K562 (cell line): ENCODE results near the gene ACTR3C. TPM values are rescaled to one million over a fixed set of nuclear protein-coding genes. Genes with fewer than 3 reads are reported as not detected.

ENCODE experiments used
- ATF4 ChIP-seq: fragments of 450-650 bp; formaldehyde crosslinking; IDR thresholded peaks from 2 replicates; pipeline ENCODE4 v1.4.0; 2022; ENCODE audit warnings: mild to moderate bottlenecking, moderate library complexity
- BCL6 ChIP-seq: fragments of 250-450 bp; sonication (Bioruptor Pico); IDR thresholded peaks from 2 replicates; pipeline ENCODE4 v1.4.0; 2020
- CLOCK ChIP-seq: fragments of 250-450 bp; sonication (Bioruptor Pico); IDR thresholded peaks from 2 replicates; pipeline ENCODE4 v1.4.0; 2020; ENCODE audit warnings: mild to moderate bottlenecking, moderate library complexity, borderline replicate concordance
- E2F4 ChIP-seq: sonication (generic); formaldehyde crosslinking; IDR thresholded peaks from 2 replicates; pipeline ENCODE4 v1.8.0; 2022; ENCODE audit warnings: mild to moderate bottlenecking, low read depth, missing genetic modification reagents
- ETV1 ChIP-seq: fragments of 450-650 bp; conservative IDR thresholded peaks from 2 replicates; pipeline ENCODE4 v1.6.1; 2016; ENCODE audit warnings: missing genetic modification characterization, control low read depth, low read depth, missing compliant biosample characterization
- FOXK2 ChIP-seq, 2 experiments: fragments of 450-650 bp; IDR thresholded peaks in 1 of 2; conservative IDR thresholded peaks in 1 of 2; 2 replicates each; pipeline ENCODE4 v1.6.1; 2016; ENCODE audit warnings: low read depth in 2 of 2, mild to moderate bottlenecking in 1 of 2
- HMG20A ChIP-seq: fragments of 450-650 bp; formaldehyde crosslinking; conservative IDR thresholded peaks from 2 replicates; pipeline ENCODE4 v1.4.0; 2020; ENCODE audit warnings: mild to moderate bottlenecking, mixed read lengths
- MAFF ChIP-seq: IDR thresholded peaks from 2 replicates; pipeline ENCODE4 v1.6.1; 2012; ENCODE audit warnings: low read length, improper control_type of control experiment
- NR1H2 ChIP-seq: sonication (generic); formaldehyde crosslinking; IDR thresholded peaks from 2 replicates; pipeline ENCODE4 v1.4.0; 2020; ENCODE audit warnings: mild to moderate bottlenecking, missing genetic modification reagents
- RCOR1 ChIP-seq, 2 experiments: IDR thresholded peaks; 2 replicates each; pipeline ENCODE4 v1.6.1; 2012; ENCODE audit warnings: low read depth in 2 of 2, low read length in 2 of 2, borderline replicate concordance in 1 of 2, improper control_type of control experiment in 1 of 2
- SRSF3 ChIP-seq: fragments of 200-400 bp; formaldehyde crosslinking; IDR thresholded peaks from 2 replicates; pipeline ENCODE4 v1.6.1; 2016; ENCODE audit warnings: mild to moderate bottlenecking, low read length, moderate library complexity; ENCODE audit not compliant: insufficient read depth
- TCF7L2 ChIP-seq: fragments of 150-350 bp; IDR thresholded peaks from 2 replicates; pipeline ENCODE4 v1.6.1; 2016; ENCODE audit warnings: low read depth, mild to moderate bottlenecking, low read length, moderate library complexity
- TEAD1 ChIP-seq, 2 experiments: fragments of 450-650 bp in 1 of 2; sonication (generic) in 1 of 2; formaldehyde crosslinking; IDR thresholded peaks; 2 replicates each; pipeline versions ENCODE4 v1.4.0 to v1.8.0; 2020 to 2022; ENCODE audit warnings: mild to moderate bottlenecking in 2 of 2, missing genetic modification reagents in 1 of 2
- TFAM ChIP-seq: fragments of 250-450 bp; sonication (Bioruptor Pico); conservative IDR thresholded peaks from 2 replicates; pipeline ENCODE4 v1.5.0; 2021; ENCODE audit warnings: mild to moderate bottlenecking, moderate library complexity
- TRIM28 ChIP-seq: fragments of 450-650 bp; IDR thresholded peaks from 2 replicates; pipeline ENCODE4 v1.6.1; 2017
- XRCC4 ChIP-seq: IDR thresholded peaks from one replicate; pipeline ENCODE4 v1.6.1; 2011; ENCODE audit not compliant: insufficient read depth, insufficient read length; ENCODE audit errors: extremely low read depth
- ZFPM2 ChIP-seq: fragments of 250-450 bp; sonication (Bioruptor Pico); IDR thresholded peaks from 2 replicates; pipeline ENCODE4 v1.5.1; 2022; ENCODE audit warnings: mild to moderate bottlenecking
- ZNF384 ChIP-seq: IDR thresholded peaks from 2 replicates; pipeline ENCODE4 v1.6.1; 2012; ENCODE audit warnings: low read depth, low read length, improper control_type of control experiment
- polyA plus RNA-seq, 8 experiments: library from polyadenylated mRNA; depleted of rRNA in 4 of 8; stranded (reverse) in 5 of 8; unstranded in 3 of 8; fragments of >200 nt; fragmentation: Nextera tagmentation in 2 of 8; fragmentation: Illumina TruSeq in 1 of 8; extraction: Ambion mirVana in 2 of 8; extraction: Trizol in 1 of 8; gene quantifications; 2 replicates each; pipeline versions ENCODE4 v1.2.1 to v1.2.3, GENCODE V29; 2011 to 2014; ENCODE audit warnings: inconsistent platforms in 1 of 8, missing spikeins in 1 of 8
- total RNA-seq, 7 experiments: library from RNA; depleted of rRNA in 6 of 7; stranded (reverse); fragments of >200 nt in 6 of 7; fragmentation: Illumina TruSeq in 2 of 7; extraction: Trizol in 2 of 7; gene quantifications; 2 replicates each; pipeline versions ENCODE4 v1.2.1 to v1.2.3, GENCODE V29; 2011 to 2021; ENCODE audit warnings: low replicate concordance in 1 of 7
- TF ChIP-seq, protein P1 (sequence below): sonication (generic); formaldehyde crosslinking; IDR thresholded peaks from 2 replicates; pipeline ENCODE4 v1.8.0; 2022; ENCODE audit warnings: mild to moderate bottlenecking, missing genetic modification reagents

ACTR3C gene
- total and polyA plus RNA-seq, 9 of the 15 experiments (the other 6 are each of a cell fraction or from before 2014, with no cell fraction given): 9.0 to 35.4 (median 13.3) TPM

DNA sequence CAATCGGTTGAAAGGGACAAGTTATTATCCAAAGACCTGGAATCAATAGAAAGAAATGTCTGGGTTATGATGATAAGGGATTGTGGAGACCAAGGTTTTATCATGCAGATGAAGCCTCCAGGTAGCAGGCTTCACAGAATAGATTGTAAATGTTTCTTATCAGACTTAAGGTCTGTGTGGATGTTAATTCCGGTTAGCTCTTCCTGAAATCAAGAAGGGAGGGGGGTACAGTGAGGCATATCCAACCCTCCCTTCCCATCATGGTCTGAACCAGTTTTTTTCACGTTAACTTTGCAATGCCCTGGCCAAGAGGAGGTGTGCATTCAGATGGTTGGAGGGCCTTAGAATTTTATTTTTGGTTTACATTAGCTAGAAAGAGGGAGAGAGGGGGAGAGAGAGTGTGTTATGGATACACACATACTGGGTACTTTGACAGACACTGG, 10.0 kb downstream of the ACTR3C start (continued):
- TF ChIP-seq, protein P1, sequence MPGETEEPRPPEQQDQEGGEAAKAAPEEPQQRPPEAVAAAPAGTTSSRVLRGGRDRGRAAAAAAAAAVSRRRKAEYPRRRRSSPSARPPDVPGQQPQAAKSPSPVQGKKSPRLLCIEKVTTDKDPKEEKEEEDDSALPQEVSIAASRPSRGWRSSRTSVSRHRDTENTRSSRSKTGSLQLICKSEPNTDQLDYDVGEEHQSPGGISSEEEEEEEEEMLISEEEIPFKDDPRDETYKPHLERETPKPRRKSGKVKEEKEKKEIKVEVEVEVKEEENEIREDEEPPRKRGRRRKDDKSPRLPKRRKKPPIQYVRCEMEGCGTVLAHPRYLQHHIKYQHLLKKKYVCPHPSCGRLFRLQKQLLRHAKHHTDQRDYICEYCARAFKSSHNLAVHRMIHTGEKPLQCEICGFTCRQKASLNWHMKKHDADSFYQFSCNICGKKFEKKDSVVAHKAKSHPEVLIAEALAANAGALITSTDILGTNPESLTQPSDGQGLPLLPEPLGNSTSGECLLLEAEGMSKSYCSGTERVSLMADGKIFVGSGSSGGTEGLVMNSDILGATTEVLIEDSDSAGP (CRISPR knock-in tag): no peak
- TF ChIP-seq HMG20A (CRISPR knock-in tag): no peak
- TF ChIP-seq FOXK2 (conservative IDR thresholded peaks at IDR 0.05 in 1 of 2, IDR thresholded peaks at IDR 0.05 in 1 of 2; ENCODE audit: low read depth in 2 of 2): peak in 1 of 2 experiments; percentile 38; a peak in 2 of 4 replicates
- TF ChIP-seq MAFF: no peak
- no peak; the same call in 1 of the 2 replicates for TF ChIP-seq ATF4 (CRISPR knock-in tag)
- no peak; a peak in 1 of 4 replicates for TF ChIP-seq TEAD1 (CRISPR knock-in tag; IDR thresholded peaks at IDR 0.05)
- no peak for TF ChIP-seq ZFPM2
- no peak for TF ChIP-seq SRSF3
- no peak for TF ChIP-seq BCL6 (CRISPR knock-in tag)
- TF ChIP-seq TFAM (CRISPR knock-in tag): no peak
- no peak for TF ChIP-seq E2F4 (CRISPR knock-in tag)
- no peak for TF ChIP-seq CLOCK (CRISPR knock-in tag)
- peak; percentile 79 for TF ChIP-seq ETV1 (tag)
- TF ChIP-seq ZNF384: peak; percentile 62
- no peak for TF ChIP-seq TRIM28
- TF ChIP-seq XRCC4: no peak
- peak in 1 of 2 experiments; percentile 92; a peak in 2 of 4 replicates for TF ChIP-seq RCOR1 (IDR thresholded peaks at IDR 0.05; ENCODE audit: borderline replicate concordance in 1 of 2, low read depth in 2 of 2, low read length in 2 of 2)
- TF ChIP-seq TCF7L2: no peak
- no peak for TF ChIP-seq NR1H2 (CRISPR knock-in tag)
